ENCODE data around the gene PPFIA1. TPM values are rescaled to one million over a fixed set of nuclear protein-coding genes. Genes with fewer than 3 reads are reported as not detected.

Gene PPFIA1
- total and polyA plus RNA-seq, 2 of the 13 experiments (the other 11 are each of a cell fraction or from before 2014, with no cell fraction given): 29.9 to 45.2 TPM

DNA sequence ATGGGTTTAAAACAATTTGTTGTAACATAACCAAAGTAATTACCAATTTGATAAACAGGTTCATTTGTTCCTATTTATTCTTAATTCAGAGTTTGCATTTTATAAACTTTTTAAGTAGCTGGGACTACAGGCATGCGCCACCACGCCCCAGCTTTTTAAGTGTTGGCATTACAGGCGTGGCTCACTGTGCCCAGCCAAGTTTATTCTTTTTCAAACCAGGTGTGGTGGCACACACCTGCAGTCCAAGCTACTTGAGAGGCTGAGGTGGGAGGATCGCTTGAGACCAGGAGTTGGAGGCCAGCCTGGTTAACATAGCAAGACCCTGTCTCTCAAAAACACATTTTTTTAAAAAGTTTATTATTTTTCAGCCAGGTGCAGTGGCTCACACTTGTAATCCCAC is 19.1 kb downstream of the PPFIA1 start:
- H3K9me3 ChIP-seq (ENCODE audit: low read length): no peaks in the 10 kb centered on the region
- POLR2A ChIA-PET: no interaction called here
- in situ Hi-C loops (cut with HindIII; ENCODE audit: extremely low pct_ligation_motif_present, low pct_unique_long_range_greater_than_20kb) (no loop called here), intact Hi-C loops (cut with micrococcal nuclease; ENCODE audit: unreplicated experiment) (no loop called here)
- H4K20me1 ChIP-seq (ENCODE audit: insufficient read depth, low read length): no peaks in the 10 kb centered on the region
- no peaks in the 10 kb centered on the region for H3K27me3 ChIP-seq (ENCODE audit: control insufficient read depth in 1 of 2, insufficient read depth in 2 of 2, low read length in 2 of 2)
- H3K4me2 ChIP-seq (ENCODE audit: low read depth, low read length): no peak overlapping the region
- ATAC-seq (no peak), FAIRE-seq (no peak), DNase-seq (ENCODE audit: low spot score) (no peak)
- BruUV-seq (replicated peaks): no TSS peak
- no peak overlapping the region for H3K9ac ChIP-seq (ENCODE audit: insufficient read depth, low read depth, low read length)
- WGBS (ENCODE audit: low lambda C conversion rate): 98% methylated on average over 4 of the region's 4 CpGs
- H3K4me3 ChIP-seq (replicated peaks in 1 of 3; ENCODE audit: insufficient read depth in 1 of 3, low read depth in 2 of 3, low read length in 3 of 3): no peak overlapping the region
- H2AFZ ChIP-seq (ENCODE audit: low read length): no peak overlapping the region
- peaks cover 5% of the 10 kb centered on the region; the same call in 1 of the 2 replicates for H3K4me1 ChIP-seq (ENCODE audit: insufficient read depth, low read length)
- H3K27ac ChIP-seq (ENCODE audit: extremely low read length, insufficient read depth, low read length): no peak overlapping the region
- peaks cover 2% of the 10 kb centered on the region for H3K79me2 ChIP-seq (ENCODE audit: insufficient read depth, low read length)
- peaks cover 9 to 65% of the 10 kb centered on the region in 2 experiments for H3K36me3 ChIP-seq (replicated peaks in 1 of 2; ENCODE audit: control insufficient read depth in 1 of 2, insufficient read depth in 2 of 2, low read length in 2 of 2)
- CTCF ChIA-PET (ENCODE audit: low intra/inter-chr PET ratio, low total read pairs): no interaction called here
- TF ChIP-seq RCOR2 (CRISPR knock-in tag; IDR thresholded peaks at IDR 0.05) (no peak), ZNF343 (CRISPR knock-in tag; IDR thresholded peaks at IDR 0.05) (no peak), CHD2 (IDR thresholded peaks at IDR 0.05; ENCODE audit: low read depth, low read length) (no peak), ZNF431 (CRISPR knock-in tag; IDR thresholded peaks at IDR 0.05; ENCODE audit: borderline replicate concordance, low read depth) (no peak), EEA1 (CRISPR knock-in tag; IDR thresholded peaks at IDR 0.05; ENCODE audit: borderline replicate concordance) (no peak), MYNN (CRISPR knock-in tag; IDR thresholded peaks at IDR 0.05; ENCODE audit: low read depth) (no peak), SCMH1 (CRISPR knock-in tag; IDR thresholded peaks at IDR 0.05; ENCODE audit: borderline replicate concordance) (no peak)
- TF ChIP-seq, protein P1, sequence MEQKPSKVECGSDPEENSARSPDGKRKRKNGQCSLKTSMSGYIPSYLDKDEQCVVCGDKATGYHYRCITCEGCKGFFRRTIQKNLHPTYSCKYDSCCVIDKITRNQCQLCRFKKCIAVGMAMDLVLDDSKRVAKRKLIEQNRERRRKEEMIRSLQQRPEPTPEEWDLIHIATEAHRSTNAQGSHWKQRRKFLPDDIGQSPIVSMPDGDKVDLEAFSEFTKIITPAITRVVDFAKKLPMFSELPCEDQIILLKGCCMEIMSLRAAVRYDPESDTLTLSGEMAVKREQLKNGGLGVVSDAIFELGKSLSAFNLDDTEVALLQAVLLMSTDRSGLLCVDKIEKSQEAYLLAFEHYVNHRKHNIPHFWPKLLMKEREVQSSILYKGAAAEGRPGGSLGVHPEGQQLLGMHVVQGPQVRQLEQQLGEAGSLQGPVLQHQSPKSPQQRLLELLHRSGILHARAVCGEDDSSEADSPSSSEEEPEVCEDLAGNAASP (CRISPR knock-in tag; IDR thresholded peaks at IDR 0.05; ENCODE audit: borderline replicate concordance): no peak
- TF ChIP-seq, protein P2, sequence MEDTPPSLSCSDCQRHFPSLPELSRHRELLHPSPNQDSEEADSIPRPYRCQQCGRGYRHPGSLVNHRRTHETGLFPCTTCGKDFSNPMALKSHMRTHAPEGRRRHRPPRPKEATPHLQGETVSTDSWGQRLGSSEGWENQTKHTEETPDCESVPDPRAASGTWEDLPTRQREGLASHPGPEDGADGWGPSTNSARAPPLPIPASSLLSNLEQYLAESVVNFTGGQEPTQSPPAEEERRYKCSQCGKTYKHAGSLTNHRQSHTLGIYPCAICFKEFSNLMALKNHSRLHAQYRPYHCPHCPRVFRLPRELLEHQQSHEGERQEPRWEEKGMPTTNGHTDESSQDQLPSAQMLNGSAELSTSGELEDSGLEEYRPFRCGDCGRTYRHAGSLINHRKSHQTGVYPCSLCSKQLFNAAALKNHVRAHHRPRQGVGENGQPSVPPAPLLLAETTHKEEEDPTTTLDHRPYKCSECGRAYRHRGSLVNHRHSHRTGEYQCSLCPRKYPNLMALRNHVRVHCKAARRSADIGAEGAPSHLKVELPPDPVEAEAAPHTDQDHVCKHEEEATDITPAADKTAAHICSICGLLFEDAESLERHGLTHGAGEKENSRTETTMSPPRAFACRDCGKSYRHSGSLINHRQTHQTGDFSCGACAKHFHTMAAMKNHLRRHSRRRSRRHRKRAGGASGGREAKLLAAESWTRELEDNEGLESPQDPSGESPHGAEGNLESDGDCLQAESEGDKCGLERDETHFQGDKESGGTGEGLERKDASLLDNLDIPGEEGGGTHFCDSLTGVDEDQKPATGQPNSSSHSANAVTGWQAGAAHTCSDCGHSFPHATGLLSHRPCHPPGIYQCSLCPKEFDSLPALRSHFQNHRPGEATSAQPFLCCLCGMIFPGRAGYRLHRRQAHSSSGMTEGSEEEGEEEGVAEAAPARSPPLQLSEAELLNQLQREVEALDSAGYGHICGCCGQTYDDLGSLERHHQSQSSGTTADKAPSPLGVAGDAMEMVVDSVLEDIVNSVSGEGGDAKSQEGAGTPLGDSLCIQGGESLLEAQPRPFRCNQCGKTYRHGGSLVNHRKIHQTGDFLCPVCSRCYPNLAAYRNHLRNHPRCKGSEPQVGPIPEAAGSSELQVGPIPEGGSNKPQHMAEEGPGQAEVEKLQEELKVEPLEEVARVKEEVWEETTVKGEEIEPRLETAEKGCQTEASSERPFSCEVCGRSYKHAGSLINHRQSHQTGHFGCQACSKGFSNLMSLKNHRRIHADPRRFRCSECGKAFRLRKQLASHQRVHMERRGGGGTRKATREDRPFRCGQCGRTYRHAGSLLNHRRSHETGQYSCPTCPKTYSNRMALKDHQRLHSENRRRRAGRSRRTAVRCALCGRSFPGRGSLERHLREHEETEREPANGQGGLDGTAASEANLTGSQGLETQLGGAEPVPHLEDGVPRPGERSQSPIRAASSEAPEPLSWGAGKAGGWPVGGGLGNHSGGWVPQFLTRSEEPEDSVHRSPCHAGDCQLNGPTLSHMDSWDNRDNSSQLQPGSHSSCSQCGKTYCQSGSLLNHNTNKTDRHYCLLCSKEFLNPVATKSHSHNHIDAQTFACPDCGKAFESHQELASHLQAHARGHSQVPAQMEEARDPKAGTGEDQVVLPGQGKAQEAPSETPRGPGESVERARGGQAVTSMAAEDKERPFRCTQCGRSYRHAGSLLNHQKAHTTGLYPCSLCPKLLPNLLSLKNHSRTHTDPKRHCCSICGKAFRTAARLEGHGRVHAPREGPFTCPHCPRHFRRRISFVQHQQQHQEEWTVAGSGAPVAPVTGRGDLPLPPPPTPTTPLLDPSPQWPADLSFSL (CRISPR knock-in tag; IDR thresholded peaks at IDR 0.05): no peak
- TF ChIP-seq, protein P3, sequence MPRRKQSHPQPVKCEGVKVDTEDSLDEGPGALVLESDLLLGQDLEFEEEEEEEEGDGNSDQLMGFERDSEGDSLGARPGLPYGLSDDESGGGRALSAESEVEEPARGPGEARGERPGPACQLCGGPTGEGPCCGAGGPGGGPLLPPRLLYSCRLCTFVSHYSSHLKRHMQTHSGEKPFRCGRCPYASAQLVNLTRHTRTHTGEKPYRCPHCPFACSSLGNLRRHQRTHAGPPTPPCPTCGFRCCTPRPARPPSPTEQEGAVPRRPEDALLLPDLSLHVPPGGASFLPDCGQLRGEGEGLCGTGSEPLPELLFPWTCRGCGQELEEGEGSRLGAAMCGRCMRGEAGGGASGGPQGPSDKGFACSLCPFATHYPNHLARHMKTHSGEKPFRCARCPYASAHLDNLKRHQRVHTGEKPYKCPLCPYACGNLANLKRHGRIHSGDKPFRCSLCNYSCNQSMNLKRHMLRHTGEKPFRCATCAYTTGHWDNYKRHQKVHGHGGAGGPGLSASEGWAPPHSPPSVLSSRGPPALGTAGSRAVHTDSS (CRISPR knock-in tag; conservative IDR thresholded peaks at IDR 0.05): no peak
- TF ChIP-seq, protein P4, sequence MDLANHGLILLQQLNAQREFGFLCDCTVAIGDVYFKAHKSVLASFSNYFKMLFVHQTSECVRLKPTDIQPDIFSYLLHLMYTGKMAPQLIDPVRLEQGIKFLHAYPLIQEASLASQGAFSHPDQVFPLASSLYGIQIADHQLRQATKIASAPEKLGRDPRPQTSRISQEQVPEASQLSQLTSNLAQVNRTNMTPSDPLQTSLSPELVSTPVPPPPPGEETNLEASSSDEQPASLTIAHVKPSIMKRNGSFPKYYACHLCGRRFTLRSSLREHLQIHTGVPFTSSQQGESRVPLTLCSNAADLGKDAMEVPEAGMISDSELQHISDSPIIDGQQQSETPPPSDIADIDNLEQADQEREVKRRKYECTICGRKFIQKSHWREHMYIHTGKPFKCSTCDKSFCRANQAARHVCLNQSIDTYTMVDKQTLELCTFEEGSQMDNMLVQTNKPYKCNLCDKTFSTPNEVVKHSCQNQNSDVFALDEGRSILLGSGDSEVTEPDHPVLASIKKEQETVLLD (CRISPR knock-in tag; IDR thresholded peaks at IDR 0.05; ENCODE audit: low read depth): no peak
- TF ChIP-seq, protein P5, sequence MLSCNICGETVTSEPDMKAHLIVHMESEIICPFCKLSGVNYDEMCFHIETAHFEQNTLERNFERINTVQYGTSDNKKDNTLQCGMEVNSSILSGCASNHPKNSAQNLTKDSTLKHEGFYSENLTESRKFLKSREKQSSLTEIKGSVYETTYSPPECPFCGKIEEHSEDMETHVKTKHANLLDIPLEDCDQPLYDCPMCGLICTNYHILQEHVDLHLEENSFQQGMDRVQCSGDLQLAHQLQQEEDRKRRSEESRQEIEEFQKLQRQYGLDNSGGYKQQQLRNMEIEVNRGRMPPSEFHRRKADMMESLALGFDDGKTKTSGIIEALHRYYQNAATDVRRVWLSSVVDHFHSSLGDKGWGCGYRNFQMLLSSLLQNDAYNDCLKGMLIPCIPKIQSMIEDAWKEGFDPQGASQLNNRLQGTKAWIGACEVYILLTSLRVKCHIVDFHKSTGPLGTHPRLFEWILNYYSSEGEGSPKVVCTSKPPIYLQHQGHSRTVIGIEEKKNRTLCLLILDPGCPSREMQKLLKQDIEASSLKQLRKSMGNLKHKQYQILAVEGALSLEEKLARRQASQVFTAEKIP (CRISPR knock-in tag; IDR thresholded peaks at IDR 0.05; ENCODE audit: borderline replicate concordance): no peak

All from HepG2 (cell line).